ENCODE measurements around the gene ZSWIM4. TPM values are rescaled to one million over a fixed set of nuclear protein-coding genes. Genes with fewer than 3 reads are reported as not detected.

ZSWIM4 gene
- polyA plus RNA-seq, 2 of the 4 experiments (the other 2 are of a cell fraction): 1.6 to 3.4 TPM

DNA sequence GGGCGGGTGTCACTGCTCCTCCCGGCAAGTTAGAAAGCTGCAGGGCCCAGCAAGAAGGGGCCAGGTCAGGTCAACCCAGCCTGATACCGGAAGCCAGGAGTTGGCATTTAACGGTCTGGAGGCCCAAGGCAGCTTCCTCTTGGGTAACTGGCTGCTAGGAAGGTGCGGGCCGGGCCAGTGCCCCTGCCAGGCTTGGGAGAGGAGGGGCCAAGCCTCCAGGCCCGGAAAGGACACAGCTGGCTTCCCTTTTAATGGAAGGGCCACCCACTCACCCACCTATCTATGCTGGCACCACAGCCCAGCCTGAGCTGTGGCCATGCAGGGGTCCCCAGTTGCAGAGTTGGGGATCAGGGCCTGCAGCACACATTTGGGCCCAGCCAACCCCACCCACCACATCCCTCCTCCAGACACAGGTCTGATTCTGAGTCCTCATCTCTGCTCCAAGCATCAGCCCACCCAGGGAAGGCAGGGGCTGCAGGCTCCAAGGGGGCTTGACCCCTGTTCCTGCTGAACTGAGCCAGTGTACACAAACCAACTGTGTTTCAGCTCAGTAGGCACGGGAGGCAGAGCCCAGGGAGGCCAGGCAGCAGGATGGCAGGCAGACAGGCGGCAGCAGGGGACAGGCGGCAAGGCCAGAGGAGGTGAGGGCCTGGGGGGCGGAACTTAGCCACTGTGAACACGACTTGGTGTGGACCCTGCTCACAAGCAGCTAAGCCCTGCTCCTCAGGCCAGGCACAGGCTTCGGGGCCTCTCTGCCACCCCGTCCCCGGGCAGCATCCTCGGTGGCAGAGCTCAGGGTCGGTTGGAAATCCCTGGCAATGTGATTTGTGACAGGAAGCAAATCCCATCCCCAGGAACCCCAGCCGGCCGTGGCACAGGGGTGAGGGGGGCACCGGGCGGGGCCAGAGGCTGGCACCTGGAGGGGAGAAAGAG, 40.8 kb downstream of the ZSWIM4 start:
- Histone ChIP-seq H3K4me3 (peak overlapping the region; percentile 95; the same call in 2 of the 3 replicates), H3K4me1 (peaks cover 58% of the 10 kb centered on the region), H3K4me2 (peak overlapping the region; percentile 100), H3K9me3 (no peaks in the 10 kb centered on the region), H3K27ac (peak overlapping the region; percentile 100)
- ChIA-PET CTCF (interaction anchor here (0.6 to 10.7 kb wide), 9 partner anchors 8 to 237 kb away, joined by 3 to 271 read pairs (median 3); no protein-coding TSS in a partner anchor), POLR2A (interaction anchor here (0.8 to 3.6 kb wide), 5 partner anchors 11 to 27 kb away, joined by 3 to 37 read pairs (median 9); no protein-coding TSS in a partner anchor)
- ATAC-seq (peak; percentile 1 to 2; a peak in 3 of 6 replicates), DNase-seq (ENCODE audit: low read depth in 1 of 2, low spot score in 1 of 2) (peak in 1 of 2 experiments; percentile 78), FAIRE-seq (no peak)
- whole genome bisulfite sequencing (ENCODE audit: missing lambda C conversion rate): 20% methylated on average over 11 of the region's 21 CpGs
- TF ChIP-seq HOXA7 (CRISPR knock-in tag; IDR thresholded peaks at IDR 0.05): peak; percentile 84; the same call in 1 of the 2 replicates
- 0 out of 2 replicates have a peak, but pooled peaks have one; percentile 17 for TF ChIP-seq MAX (IDR thresholded peaks at IDR 0.05)
- 0 out of 2 replicates have a peak, but pooled peaks have one; percentile 36 for TF ChIP-seq HOXB5 (CRISPR knock-in tag; IDR thresholded peaks at IDR 0.05)
- peak; percentile 88 for TF ChIP-seq POLR2AphosphoS2 (conservative IDR thresholded peaks at IDR 0.05; ENCODE audit: low read length)
- TF ChIP-seq EHF (CRISPR knock-in tag; IDR thresholded peaks at IDR 0.05): peak; percentile 65; the same call in 1 of the 2 replicates
- TF ChIP-seq TFCP2L1 (CRISPR knock-in tag; IDR thresholded peaks at IDR 0.05): 0 out of 2 replicates have a peak, but pooled peaks have one; percentile 51
- TF ChIP-seq ELK1 (IDR thresholded peaks at IDR 0.05; ENCODE audit: low read depth, low read length): no peak
- TF ChIP-seq FOSB (CRISPR knock-in tag; IDR thresholded peaks at IDR 0.05): peak; percentile 73; the same call in 1 of the 2 replicates
- no peak for TF ChIP-seq ZC3H11A (IDR thresholded peaks at IDR 0.05)

DNA sequence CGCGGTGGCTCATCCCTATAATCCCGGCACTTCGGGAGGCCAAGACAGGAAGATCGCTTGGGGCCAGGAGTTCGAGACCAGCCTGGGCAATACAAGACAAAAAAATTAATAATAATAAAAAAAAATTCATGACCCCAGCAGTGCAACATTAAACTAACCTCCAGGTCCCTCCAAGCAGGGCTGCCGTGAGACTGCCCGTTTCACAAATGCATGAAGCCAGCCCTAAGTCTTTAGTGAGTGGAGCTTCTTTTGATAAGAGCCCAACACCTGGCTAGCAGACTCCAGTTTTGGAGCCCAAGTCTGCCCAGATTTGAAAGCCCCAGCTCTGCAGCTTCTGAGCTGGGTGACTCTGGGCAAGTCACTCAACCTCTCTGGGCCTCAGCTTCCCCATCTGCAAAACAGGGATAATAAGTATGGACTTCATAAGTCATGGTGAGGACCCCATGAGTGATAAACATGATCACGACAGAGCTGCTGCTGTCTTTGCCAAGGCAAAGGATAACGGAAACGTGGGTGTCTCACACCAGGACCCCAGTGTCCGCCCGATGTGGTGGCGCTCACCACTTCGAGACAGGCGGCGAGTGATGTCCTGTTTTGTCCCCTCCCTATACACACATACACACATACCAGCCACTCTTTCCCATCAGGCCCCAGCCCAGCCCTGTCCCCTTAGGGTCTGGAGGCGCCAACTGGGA, 43.3 kb downstream of the ZSWIM4 start:
- Histone ChIP-seq H3K4me1 (peaks cover 57% of the 10 kb centered on the region), H3K4me3 (peak overlapping the region; percentile 95), H3K9me3 (no peaks in the 10 kb centered on the region), H3K27ac (peak overlapping the region; percentile 100), H3K4me2 (peak overlapping the region; percentile 100)
- WGBS (ENCODE audit: missing lambda C conversion rate): 24% methylated on average over 14 of the region's 18 CpGs
- ATAC-seq (peak in 1 of 2 experiments; percentile 2; a peak in 2 of 6 replicates), DNase-seq (ENCODE audit: low read depth in 1 of 2, low spot score in 1 of 2) (no peak), FAIRE-seq (no peak)
- no peak for TF ChIP-seq CBX2 (IDR thresholded peaks at IDR 0.05; ENCODE audit: borderline replicate concordance, low read depth)
- TF ChIP-seq, protein P1, sequence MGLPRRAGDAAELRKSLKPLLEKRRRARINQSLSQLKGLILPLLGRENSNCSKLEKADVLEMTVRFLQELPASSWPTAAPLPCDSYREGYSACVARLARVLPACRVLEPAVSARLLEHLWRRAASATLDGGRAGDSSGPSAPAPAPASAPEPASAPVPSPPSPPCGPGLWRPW (IDR thresholded peaks at IDR 0.05): no peak
- TF ChIP-seq, protein P2, sequence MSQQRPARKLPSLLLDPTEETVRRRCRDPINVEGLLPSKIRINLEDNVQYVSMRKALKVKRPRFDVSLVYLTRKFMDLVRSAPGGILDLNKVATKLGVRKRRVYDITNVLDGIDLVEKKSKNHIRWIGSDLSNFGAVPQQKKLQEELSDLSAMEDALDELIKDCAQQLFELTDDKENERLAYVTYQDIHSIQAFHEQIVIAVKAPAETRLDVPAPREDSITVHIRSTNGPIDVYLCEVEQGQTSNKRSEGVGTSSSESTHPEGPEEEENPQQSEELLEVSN (IDR thresholded peaks at IDR 0.05; ENCODE audit: borderline replicate concordance, low read depth): no peak
- TF ChIP-seq FOXS1 (CRISPR knock-in tag; IDR thresholded peaks at IDR 0.05): no peak
- no peak for TF ChIP-seq NPAS2 (CRISPR knock-in tag; IDR thresholded peaks at IDR 0.05; ENCODE audit: borderline replicate concordance)
- TF ChIP-seq JUN (IDR thresholded peaks at IDR 0.05): no peak
- TF ChIP-seq RFX5 (IDR thresholded peaks at IDR 0.05): no peak
- TF ChIP-seq REST (IDR thresholded peaks at IDR 0.05): no peak; the same call in 1 of the 2 replicates
- no peak; the same call in none of the 2 replicates for TF ChIP-seq HOXA7 (CRISPR knock-in tag; IDR thresholded peaks at IDR 0.05)
- TF ChIP-seq, protein P3, sequence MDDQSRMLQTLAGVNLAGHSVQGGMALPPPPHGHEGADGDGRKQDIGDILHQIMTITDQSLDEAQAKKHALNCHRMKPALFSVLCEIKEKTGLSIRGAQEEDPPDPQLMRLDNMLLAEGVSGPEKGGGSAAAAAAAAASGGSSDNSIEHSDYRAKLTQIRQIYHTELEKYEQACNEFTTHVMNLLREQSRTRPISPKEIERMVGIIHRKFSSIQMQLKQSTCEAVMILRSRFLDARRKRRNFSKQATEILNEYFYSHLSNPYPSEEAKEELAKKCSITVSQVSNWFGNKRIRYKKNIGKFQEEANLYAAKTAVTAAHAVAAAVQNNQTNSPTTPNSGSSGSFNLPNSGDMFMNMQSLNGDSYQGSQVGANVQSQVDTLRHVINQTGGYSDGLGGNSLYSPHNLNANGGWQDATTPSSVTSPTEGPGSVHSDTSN (IDR thresholded peaks at IDR 0.05): no peak
- TF ChIP-seq BHLHE40 (IDR thresholded peaks at IDR 0.05; ENCODE audit: low read depth, low read length): no peak
- ChIA-PET POLR2A (interaction anchor here (0.9 to 4.2 kb wide), 3 partner anchors 9 to 40 kb away, joined by 3 to 41 read pairs (median 4); no protein-coding TSS in a partner anchor), CTCF (interaction anchor here (10.7 kb wide), 1 partner anchor 18 kb away, joined by 271 read pairs; no protein-coding TSS in a partner anchor)

All from A549 (cell line).